ENCODE data around the gene ZHX3. TPM values are rescaled to one million over a fixed set of nuclear protein-coding genes. Genes with fewer than 3 reads are reported as not detected.

The ZHX3 gene
- total RNA-seq, 6 experiments from 2014 or later: 64.1 to 80.1 (median 72.0) TPM

DNA sequence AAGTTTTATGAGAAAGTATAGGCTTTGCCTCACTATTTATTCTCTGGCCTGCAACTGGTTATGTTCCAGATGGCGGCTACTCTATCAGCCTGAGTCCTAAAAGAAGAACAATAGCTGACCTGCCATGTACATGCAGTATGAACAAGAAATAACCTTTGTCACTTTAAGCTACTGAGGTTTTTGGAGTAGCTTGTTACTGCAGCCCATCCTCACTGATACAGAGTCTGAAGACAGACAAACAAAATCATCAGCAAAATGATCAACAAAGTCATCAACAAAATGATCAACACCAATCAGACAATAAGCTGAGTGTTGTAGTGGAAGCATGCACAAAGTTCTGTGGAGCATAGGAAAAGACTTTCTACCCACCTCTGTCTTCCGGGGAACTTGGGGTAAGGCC lies 97.7 kb downstream of the ZHX3 start:
- no peak for TF ChIP-seq CTCF (IDR thresholded peaks at IDR 0.05)
- no peaks in the 10 kb centered on the region for H3K9me3 Mint-ChIP-seq

DNA sequence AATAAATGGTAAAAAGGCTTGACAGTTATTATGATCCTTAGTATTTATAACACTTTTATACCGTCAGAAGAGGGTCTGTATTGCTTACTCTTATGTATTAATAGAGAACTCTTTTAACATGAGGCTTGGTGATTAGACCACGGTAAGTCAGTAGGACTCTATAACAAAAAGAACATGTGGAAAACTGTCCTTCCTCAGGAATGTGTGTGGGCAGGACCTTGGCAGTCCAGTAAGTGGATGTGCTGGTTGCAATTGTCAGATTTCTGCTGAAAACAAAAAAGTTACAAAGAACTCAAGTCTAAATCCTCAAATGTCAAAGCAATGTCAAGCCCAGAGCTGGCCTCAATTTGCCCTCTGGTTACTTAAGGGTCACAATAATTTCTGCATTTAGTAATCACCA lies 99.1 kb downstream of the ZHX3 start:
- peaks cover 39% of the 10 kb centered on the region for H3K4me1 Mint-ChIP-seq (ENCODE audit: low read depth)
- DNase-seq: peak; percentile 38
- no peaks in the 10 kb centered on the region for H3K9me3 Mint-ChIP-seq
- H3K36me3 Mint-ChIP-seq (ENCODE audit: low read depth): peaks cover 14% of the 10 kb centered on the region
- no peaks in the 10 kb centered on the region for H3K27me3 Mint-ChIP-seq (ENCODE audit: insufficient read depth)
- TF ChIP-seq CTCF (IDR thresholded peaks at IDR 0.05): no peak
- no peak overlapping the region for H3K27ac Mint-ChIP-seq
- H3K4me3 Mint-ChIP-seq: no peak overlapping the region; the same call in 1 of the 2 replicates

More for the DNA sequence above, 97.7 kb downstream of the ZHX3 start:
- Mint-ChIP-seq H3K4me3 (no peak overlapping the region), H3K36me3 (ENCODE audit: low read depth) (peaks cover 14% of the 10 kb centered on the region), H3K27me3 (ENCODE audit: insufficient read depth) (no peaks in the 10 kb centered on the region), H3K4me1 (ENCODE audit: low read depth) (peaks cover 46% of the 10 kb centered on the region), H3K27ac (no peak overlapping the region)
- DNase-seq: no peak

- TF ChIP-seq CTCF (IDR thresholded peaks at IDR 0.05): no peak
- H3K27ac Mint-ChIP-seq: peak overlapping the region; percentile 50; the same call in 1 of the 2 replicates
- peaks cover 38% of the 10 kb centered on the region for H3K4me1 Mint-ChIP-seq (ENCODE audit: low read depth)
- H3K9me3 Mint-ChIP-seq: no peaks in the 10 kb centered on the region
- no peaks in the 10 kb centered on the region for H3K27me3 Mint-ChIP-seq (ENCODE audit: insufficient read depth)
- DNase-seq: no peak
- H3K4me3 Mint-ChIP-seq: no peak overlapping the region
- H3K36me3 Mint-ChIP-seq (ENCODE audit: low read depth): peaks cover 14% of the 10 kb centered on the region
Observed at GRCh38 chr20:41217422-41217821, 100.1 kb downstream of the ZHX3 start.

- DNase-seq: no peak
- H3K9me3 Mint-ChIP-seq: no peaks in the 10 kb centered on the region
Observed at GRCh38 chr20:41214666-41215065, 102.9 kb downstream of the ZHX3 start.

DNA sequence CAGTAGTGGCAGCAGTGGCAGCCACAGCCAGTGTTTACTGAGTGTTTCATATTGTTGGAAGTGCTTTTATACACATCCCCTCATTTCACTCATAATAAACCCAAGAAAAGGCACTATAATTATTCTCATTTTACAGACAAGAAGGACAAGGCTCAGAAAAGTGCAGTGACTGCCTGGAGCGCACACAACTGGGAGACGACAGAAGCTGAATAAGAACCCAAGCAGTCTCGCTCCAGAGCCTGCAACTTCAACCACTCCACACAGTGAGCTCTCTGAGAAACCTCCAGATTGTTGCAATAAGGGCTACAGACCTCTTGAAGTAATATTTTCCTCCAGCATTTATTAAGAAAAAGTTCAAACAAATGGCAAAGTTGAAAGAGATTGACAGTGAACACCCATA lies 103.3 kb downstream of the ZHX3 start:
- Mint-ChIP-seq H3K9me3 (no peaks in the 10 kb centered on the region), H3K36me3 (ENCODE audit: low read depth) (peaks cover 3% of the 10 kb centered on the region; the same call in 1 of the 2 replicates), H3K27me3 (ENCODE audit: insufficient read depth) (peaks cover 1% of the 10 kb centered on the region; the same call in 1 of the 2 replicates), H3K4me3 (no peak overlapping the region), H3K27ac (no peak overlapping the region), H3K4me1 (ENCODE audit: low read depth) (peaks cover 32% of the 10 kb centered on the region)
- no peak for TF ChIP-seq CTCF (IDR thresholded peaks at IDR 0.05)
- no peak for DNase-seq

More at GRCh38 chr20:41214666-41215065, 102.9 kb downstream of the ZHX3 start:
- no peaks in the 10 kb centered on the region for H3K27me3 Mint-ChIP-seq (ENCODE audit: insufficient read depth)
- H3K27ac Mint-ChIP-seq: peak overlapping the region; percentile 9; the same call in 1 of the 2 replicates
- H3K4me3 Mint-ChIP-seq: no peak overlapping the region
- H3K4me1 Mint-ChIP-seq (ENCODE audit: low read depth): peaks cover 34% of the 10 kb centered on the region
- H3K36me3 Mint-ChIP-seq (ENCODE audit: low read depth): no peaks in the 10 kb centered on the region
- no peak for TF ChIP-seq CTCF (IDR thresholded peaks at IDR 0.05)

Data from HFFc6 (cell line).